NCI-H1092 (cell line): ENCODE measurements around the gene KCTD5.
"Not testable (repeated sequence)": the region's sequence is repeated elsewhere in the genome, so short reads cannot be mapped to it uniquely, and the experiment has no call there.

Source experiments
- DNase-seq: peaks from one replicate; lab custom pipeline; 2025; lab: John Stamatoyannopoulos, UW

The KCTD5 gene

DNA sequence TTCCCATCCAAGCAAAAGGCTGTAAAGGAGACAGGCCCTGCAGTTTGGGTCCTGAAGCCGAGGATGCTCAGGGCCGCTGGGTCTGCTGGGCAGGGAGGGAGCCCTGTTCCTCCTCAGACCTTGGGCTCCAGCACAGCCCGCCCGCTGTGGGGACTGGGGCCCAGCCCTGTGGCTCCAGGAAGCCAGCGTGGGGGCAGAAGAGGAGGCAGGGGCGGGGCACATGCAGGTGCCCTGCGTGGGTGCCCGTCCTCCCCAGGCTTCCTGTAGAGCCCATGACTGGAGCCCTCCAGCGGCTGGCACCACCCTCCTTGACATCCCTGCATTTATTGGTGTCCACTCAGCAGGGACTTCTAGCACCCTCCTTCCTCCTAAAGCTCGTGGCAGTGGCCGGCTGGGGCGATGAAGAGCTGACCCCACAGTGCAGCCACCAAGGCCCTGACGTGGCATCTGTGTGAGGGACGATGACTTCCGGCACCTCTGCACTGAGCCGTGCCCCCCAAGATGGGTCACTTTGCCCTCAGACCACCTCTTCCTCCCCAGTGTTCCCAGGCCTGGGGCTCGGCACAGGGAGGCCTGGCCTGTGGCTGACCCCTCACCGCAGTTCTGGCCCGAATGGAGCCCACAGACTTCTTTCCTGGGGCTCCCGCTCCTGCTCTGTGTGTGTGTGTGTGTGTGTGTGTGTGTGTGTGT, 27.8 kb downstream of the KCTD5 start:
- no peak for DNase-seq

DNA sequence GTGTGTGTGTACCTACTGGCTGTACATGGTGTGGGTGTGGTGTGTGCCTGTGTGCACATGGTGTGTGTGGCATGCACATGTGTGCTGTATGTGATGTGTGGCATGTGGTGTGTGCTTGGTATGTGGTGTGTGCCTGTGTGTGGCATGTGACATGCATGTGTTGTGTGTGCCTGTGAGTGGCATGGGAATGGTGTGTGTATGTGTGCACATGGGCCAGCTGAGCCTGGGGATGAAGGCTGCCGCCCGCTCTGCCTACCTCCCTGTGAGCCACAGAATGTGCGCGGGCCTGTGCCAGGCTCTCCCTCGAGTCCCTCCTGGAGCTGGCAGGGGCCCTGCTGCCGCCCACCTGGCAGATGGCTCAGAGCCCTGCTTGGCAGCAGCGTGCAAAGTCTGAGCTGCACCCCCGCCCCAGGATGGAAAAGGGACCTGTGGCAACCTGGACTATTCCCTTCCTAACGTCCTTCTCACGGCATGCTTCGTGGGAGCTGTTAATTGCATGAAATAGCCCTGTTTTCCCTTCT, 28.4 kb downstream of the KCTD5 start:
- DNase-seq: no peak

DNA sequence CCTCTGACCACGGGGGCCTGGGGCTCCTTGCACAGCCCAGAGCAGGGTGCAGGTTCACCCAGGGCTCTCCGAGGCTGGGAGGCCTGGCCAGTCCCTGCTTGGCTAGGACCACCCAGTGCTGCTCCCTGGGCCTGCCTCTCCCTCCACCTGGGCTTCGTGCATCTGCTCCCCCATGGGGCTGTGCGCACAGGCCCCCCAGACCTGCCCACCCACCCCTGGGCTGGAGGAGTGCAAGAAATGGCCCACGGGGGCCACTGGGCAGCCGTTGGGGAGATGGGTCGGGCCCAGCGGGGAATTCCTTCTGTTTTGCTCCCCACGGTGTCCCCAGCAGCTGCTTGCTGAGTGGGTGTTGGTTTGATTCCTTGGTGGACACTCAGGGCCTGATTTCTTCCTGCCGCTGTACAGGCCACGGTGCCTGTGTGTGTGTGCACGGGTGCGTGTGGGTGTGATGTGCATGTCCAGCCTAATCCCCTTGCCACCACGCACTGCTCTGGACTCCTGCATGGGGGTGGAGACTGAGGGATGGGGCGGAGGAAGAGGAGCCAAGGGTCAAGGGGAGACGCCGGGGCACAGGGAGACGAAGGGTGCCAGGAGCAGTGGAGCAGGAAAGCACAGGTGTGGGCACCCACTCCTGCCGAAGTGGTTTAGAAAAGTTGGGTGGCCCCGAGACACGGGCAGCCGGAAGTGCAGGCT, 29.2 kb downstream of the KCTD5 start:
- no peak for DNase-seq

DNA sequence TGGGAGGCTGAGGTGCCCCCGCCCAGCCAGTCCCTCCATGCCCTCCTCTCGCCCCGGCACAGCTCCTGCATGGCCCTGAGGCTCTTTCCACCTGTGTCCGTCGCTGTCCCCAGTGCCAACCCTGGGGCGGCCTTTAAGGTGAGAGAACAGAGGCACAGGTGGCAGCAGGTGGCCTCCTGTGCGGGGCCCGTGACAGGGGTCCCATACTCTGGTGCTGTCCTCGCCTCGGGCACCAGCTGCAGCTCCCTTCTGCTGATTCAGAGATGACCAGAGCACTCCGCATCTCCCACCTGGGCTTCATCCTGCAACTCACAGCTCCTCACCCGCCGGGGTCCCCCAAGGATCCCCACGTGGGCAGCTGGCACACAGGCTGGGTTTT, 29.7 kb downstream of the KCTD5 start:
- DNase-seq: no peak

DNA sequence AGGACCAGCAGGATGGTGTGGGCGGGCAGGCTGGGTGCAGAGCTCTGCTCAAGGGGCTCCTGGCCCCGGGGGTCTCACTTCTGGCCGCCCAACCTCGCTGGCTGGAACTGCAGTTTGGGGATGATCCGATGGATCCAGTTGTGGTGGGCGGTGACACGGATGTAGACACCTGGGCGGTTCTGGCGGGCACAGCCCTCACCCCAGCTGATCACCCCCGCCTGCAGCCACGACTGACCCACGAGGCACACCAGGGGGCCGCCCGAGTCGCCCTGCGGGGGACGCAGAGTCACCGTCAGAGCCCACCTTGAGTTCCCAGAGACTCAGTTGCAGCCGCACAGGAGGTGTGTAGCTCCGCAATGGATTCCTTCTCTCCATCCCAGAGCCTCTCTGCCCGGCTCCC, 30.2 kb downstream of the KCTD5 start:
- no peak for DNase-seq

DNA sequence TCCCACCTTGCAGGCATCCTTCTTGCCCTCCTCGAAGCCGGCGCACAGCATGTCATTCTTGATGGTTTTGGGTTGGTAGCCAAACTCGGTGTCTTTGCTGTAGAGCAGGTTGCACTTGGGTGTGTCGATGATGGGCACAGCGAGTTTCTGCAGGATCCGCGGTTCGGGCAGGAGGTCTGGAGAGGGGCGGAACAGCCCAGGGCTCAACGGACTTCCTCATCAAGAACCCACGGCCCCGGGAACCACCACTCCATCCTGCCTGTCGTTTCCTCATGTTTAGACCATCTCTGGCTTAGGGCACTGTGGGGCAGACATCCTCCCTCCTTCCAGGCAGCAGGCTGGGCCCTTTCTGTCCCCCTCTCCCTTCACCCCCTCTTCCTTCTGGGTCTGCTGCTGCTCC, 31.2 kb downstream of the KCTD5 start:
- DNase-seq: no peak

DNA sequence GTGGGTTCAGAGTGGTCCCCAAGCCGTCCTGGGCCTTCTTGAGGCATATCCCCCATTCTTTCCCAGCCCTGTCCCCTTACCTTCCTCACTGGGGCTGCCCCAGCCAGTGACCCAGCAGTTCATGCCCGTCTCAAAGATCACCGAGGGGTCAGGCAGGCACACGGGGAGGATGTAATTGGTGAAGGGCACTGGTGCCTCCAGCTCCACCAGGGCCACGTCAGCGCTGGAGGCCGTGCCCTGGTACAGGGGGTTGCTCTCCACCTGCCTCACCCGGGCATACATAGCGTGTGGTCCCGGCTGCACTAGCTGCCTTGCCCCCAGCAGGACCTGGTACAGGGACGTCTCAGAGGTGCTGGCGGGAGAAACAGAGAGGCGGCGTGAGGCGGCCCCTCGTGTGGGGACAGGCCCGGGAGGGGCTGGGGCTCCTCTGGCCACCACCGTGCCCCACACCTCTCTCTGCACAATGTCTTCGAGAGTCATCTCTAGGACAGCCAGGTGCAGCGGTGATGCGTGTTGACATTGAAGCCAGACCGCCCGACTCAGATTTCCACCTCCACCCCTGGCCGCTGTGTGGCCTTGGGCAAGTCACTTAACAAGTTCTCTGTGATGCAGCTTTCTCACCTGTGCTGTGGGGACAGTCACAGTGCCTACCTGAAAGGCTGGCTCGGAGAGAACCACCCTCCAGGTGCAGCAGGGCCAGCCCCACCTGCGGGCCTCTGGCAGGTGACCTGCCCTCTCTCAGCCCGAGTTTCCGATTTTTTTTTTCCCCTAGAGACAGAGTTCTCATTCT, 31.9 kb downstream of the KCTD5 start:
- DNase-seq: no peak

DNA sequence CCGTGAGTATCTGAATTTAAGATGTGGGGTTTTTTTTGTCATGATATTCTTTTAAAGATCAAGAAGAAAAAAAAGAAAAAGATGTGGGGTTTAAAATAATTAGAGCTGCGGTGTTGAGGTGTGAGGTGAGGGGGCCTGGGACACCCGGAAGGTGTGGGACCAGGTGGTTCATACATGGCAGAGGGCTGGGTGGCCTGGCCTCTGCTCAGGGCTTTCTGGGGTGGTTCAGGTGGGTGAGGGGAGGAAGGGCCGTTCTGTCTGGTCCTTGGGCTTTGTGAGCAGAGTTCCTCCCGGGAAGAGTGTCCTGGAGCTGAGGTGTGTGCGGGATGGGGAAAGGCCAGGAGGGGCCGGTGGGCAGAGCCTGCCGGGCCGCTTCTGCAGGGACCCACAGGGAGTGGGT, 32.7 kb downstream of the KCTD5 start:
- DNase-seq: no peak

DNA sequence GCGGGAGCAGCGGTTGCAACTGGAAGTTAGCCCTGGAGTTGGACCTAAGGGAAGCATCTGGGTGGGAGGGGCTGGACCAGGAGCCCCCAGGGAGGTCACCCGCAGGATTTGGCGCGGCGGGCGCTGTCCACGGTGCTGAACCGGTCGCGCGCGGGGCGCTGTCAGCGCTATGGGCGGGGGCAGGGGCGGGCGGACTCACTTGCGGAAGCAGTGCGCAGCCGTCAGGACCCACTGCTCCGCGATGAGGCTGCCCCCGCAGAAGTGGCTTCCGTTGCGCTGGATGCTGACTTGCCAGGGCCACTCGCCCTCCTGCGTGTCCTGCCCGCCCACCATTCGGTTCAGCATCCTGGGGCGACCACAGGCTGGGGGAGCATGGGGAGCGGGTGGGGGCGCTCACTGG, 33.2 kb downstream of the KCTD5 start:
- DNase-seq: no peak

DNA sequence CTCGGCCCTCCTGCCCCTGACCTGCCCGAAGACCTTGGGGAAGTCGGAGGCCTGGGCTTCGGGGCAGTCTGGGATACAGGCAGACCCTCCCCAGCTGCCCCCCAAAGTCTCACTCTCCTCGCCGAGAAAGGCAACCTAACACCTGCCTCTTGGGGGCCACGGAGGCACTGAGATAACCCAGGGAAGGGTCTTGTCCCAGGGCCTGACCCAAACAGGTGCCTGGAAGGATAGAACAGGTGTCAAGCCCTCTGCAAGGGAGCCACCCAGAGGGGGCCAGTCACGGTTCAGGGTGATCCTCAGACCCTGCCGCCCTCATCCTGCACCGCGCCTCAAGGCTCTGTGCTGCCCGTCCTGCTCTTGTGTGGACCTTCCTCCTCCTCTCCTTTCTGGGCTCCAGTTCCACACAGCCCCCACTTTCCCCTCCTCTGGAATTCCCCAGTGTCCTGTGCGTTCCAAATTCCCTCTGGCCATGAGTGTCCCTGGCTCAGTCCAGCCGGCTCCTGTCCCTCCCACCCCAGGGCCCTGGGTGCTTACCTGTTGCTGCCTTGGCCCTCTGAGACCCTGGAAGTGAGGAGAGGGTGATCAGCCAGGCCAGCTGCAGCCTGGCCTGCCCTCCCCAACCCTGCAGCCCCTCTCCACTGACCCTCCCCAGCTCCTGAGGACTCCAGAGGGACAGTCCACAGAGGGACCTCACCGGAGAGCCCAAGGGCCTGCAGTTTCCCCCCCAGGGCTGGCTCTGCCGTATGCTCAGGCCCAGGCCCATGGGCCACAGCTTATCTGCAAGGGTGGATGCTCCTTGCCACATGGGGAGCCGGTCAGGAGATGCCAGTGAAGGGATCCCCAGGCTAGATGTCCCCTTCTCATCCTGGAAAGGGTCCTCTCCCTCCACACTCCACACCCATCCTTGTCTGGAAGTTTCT, 33.9 kb downstream of the KCTD5 start:
- no peak for DNase-seq

DNA sequence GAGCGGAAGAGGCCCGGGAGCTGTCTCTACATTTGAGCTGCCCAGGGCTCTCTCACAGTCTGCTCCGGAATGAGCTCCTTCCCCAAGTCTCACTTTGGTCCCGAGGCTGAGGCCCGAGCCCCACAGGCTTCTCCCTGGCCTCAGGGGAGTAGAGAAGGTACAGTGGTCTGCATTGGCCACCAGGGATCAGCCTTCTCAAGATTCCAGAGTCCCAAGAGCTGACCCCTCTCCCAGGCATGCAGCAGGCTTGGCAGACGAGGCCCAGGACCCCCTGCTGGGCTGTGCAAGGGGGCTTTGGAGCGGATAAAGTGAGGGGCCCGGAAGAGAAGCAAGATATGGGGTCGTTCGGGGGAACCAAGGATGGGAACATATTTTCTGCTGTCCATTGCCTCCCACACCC, 34.6 kb downstream of the KCTD5 start:
- no peak for DNase-seq

DNA sequence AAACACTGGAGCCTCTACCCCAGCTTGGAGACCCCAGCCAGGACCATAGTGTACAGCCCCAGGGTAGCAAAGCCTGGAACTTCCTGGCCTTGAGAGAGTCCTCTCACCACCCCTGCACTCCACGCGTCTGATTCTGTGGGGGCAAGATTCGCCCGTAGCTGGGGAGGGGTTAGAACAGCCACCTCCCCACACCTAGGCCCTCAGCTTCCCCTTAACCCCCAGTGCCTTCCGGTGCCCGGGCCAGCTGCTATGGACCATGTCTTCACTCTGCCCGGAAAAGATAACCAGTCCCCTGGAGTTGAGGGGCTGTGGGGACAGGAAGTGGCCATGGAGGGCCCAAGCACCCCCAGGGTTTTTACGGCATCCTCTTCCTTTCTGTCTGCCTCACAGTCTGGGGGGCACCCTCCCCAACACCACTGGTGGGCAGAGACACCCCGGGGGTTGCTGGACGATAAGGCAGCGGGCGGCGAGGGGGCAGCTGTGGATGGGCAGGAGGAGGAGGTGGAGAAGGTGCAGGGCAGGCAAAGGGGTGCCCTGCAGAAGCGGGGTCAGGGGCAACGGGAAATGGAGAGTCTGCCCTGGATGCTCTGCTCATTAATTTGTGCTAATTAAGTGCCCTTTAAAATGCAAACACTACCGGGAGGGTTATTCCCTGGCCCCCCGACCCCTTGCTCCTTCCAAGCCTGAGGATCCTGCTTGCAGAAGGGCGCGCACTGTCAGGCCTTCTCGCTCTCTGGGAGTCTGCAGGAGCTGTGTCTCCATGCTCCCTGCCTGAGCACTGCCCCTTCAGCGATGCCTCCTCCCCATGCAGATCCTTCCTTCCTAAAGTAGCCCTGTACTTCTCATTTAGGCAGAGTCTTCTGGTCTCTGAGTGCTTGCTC, 35.3 kb downstream of the KCTD5 start:
- no peak for DNase-seq

DNA sequence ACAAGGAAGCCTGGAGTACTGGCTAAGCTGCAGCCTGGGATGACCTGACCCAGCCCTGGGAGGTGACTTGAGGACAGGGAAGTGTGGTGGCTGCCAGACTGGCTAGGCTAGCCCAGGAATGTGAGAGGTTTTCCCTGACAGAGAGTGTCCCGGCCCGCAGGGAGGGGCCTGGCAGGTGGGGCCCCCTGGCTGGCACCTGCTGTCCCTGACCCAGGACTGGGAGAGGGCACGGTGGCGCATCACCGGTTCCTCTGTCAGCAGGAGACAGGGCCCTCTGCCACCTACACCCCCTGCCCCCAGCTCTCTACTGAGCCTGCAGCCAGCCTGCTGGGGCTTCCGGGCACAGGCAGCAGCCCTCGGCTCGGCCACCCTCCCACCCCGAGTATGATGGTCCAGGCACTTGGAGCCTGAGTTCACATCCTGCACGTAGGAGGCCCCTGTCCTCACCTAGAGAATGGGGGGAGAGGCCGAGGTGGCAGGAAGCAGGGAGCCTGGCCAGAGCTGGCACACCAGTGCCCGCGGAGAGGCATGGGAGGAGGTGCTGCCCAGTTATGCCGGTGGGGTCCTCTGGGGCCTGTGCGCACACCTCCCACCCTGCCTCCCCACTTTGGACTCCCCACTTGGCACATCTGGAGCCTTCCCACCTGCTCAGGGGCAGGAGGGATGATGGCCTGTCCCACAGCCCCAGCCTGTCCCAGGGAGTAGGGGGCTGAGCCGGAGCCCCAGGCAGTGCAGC, 37.2 kb downstream of the KCTD5 start:
- no peak for DNase-seq

DNA sequence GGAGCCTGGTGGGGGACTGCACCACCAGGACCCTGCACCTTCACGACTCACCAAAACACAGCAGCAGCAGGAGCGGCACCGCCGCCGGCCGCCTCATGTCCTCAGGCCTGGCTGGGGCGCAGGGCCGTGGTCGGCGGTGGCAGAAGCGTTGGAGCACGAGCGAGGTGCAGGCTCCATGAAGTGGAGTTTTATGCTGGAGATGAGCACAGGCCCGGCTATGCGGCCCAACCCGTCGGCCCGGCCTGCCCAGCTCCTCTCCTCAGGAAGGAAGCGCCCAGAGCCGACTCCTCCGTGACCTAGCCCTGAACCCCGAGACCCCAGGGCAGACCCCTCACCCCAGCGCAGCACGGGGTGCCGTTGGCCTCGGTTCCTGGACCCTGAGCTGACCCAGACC, 37.7 kb downstream of the KCTD5 start, which contains the start of gene PRSS27:
TSS of gene PRSS27 (minus strand) at position 161 of the 394 bp plus-strand sequence. CDS start at position 97, 64 bp downstream.
- DNase-seq: no peak

DNA sequence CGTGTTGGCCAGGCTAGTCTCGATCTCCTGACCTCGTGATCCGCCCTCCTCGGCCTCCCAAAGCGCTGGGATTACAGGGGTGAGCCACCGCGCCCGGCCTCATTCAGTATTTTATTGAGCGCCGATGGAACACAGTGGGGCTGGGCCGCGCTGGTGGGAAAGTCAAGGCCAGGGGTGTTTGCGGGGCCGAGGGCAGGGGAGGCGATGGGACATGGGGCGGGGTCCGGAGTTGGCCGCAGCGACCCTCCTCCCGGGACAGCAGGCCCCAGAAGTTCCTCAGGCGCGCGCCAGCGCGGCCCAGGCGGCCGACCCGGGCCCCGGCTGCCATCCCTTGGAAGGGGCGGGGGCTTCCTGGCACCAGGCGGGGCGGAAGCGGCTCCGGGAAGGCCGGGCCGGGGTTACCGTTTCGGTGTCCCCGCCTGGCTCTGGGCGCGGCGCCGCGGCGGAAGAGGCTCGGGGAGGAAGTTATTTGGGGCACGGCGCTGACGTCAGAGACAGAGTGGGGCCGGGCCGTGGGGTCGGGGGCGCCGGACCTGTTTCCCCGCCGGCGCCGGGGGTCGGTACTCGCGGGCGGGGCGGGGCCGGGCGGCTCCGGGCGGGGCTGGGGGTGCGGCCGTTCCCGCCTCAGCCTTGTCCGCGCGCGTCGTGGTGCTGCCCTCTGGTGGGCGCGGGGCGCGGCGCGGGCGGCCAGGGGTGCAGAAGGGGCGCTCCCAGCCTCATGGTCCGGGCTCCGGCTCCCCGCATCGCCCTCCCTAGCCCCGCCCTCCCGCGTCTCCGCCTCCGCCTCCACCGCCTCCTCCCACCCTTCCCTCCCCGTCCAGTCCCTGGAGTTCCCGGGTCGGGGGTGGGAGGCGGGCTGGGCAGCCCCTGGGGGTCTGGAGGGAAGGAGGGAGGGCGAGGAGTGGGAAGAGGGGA, 38.7 kb downstream of the KCTD5 start:
- peak; percentile 87 for DNase-seq

DNA sequence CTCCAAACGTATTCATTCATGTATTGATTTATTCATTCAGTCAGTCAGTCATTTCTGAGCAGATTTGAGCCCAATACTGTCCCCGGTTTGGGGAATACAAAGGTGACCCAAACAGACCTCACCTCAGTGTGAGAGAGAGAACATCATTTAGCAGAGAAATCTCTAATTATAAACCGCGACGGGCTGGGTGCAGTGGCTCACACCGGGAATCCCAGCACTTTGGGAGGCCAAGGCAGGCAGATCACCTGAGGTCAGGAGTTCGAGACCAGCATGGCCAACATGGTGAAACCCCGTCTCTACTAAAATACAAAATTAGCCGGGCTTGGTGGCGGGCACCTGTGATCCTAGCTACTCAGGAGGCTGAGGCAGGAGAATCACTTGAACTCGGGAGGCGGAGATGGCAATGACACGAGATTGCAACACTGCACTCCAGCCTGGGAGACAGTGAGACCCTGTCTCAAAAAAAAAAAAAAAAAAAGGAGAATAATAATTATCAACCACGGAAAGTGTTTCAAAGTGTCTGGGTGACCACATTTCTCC, 39.4 kb downstream of the KCTD5 start:
- not testable (repeated sequence) for DNase-seq

DNA sequence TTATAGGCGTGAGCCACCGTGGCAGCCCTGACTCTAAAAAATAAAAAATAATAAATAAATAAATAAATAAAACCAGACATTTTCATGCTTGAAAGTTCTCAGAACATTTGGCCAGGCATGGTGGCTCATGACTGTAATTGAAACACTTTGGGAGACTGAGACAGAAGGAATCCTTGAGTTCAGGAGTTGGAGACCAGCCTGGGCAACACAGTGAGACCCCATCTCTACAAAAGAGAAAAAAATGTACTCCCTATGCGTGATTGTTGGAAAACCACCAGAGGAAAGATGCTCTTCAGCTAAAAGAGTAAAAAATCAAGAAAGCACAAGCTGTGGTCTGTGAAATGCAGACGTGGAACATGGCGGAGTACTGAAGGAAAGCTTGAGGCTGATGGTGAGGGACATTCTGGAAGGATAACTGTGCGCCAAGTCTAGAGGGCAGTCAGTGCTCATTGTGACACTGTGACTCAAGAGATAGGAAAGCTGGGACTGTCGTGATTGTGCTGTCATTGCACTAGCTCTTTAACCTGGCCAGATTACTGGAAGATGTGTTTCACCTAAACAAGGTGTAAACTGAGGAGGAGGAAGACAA, 41.9 kb downstream of the KCTD5 start:
- no peak for DNase-seq

DNA sequence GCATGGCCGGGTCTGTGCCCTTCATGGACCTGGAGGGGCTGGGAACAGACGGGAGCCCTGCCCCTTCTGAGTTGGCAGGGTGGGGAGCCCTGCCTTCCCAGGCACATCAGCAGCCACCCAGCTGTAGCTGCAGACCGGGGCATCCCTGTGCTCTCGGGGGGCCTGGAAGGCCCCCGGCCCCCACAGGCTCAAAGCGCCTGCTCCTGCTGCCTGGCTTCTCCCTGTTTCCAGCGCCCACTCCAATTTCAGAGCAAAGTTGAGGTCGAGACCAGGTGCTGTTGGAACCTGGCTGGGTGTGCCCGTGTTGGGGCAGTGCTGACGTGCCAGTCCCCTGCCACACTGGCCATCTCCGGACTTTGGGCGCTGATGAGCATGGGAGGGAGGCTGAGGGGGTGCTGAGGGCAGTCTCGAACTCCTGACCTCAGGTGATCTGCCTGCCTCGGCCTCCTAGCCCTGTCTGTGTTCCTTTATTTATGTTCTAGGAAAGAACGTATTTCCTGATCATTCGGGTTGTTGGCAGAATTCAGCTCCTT, 42.6 kb downstream of the KCTD5 start:
- DNase-seq: no peak
